Measurements from ENCODE around the gene PHF23. TPM values are rescaled to one million over a fixed set of nuclear protein-coding genes. Genes with fewer than 3 reads are reported as not detected.

PHF23 gene
- total and polyA plus RNA-seq, 2 of the 4 experiments (the other 2 are of a cell fraction): 44.8 to 58.5 TPM

DNA sequence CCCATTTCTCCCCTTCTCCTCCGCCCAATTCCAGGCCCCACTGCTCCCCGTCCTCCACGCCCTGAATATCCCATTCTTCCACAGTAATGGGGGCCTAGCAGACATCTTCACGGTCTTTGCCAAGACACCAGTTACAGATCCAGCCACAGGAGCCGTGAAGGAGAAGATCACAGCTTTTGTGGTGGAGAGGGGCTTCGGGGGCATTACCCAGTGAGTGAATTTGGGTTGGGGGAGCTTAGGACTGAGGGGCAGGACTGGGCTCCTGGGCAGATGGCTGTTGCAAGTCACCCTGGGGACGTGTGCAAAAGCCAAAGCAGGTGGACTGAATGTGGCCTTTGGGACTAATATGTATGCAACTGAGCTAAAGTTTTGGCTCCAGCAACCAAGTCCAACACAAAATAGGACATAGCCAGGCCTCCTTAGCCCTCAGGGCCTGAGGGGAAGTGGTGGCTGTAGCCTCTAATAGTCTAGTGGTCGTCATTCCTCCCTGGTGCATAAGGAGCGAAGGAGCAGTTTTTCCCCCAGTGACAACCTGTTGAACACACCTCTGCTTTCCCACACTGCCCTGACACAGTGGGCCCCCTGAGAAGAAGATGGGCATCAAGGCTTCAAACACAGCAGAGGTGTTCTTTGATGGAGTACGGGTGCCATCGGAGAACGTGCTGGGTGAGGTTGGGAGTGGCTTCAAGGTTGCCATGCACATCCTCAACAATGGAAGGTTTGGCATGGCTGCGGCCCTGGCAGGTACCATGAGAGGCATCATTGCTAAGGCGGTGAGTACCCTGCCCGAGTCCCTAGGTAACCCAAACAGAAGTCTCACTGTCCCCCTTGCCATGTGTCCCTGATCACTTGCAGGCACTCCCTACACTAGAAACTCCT lies 16.9 kb downstream of the PHF23 start (continued):
- no peak for TF ChIP-seq POLR2A (IDR thresholded peaks at IDR 0.05; ENCODE audit: low read depth, low read length)
- no peak for TF ChIP-seq MAFK (IDR thresholded peaks at IDR 0.05; ENCODE audit: low read depth, low read length)

DNA sequence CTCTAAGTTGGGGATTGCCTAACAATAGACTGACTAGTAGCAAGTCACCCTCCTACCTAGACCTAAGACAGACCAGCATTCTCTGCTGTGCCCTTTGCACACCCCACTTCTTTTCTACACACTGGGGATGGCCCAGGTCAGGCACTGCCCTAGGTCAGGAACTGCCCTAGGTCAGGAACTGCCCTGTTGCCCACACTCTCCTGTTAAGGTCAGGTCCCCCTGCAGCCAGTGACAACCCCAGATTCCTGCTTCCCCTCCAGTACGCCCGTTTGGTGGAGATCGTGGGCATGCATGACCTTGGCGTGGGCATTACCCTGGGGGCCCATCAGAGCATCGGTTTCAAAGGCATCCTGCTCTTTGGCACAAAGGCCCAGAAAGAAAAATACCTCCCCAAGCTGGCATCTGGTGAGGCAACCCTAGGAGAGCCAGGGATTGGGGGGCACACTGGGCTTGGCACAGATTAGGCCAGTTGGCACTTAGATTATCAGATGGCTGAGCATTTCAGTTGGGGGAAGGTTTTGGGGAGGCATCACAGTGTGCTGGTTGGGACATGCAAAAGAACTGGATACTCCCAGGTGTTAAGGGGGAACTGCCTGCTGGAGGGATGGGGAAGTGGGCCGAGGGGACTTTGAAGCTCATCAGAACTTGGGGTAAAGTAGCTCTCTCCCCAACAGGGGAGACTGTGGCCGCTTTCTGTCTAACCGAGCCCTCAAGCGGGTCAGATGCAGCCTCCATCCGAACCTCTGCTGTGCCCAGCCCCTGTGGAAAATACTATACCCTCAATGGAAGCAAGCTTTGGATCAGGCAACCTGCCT lies 17.8 kb downstream of the PHF23 start:
- WGBS, 2 experiments (ENCODE audit: extremely low coverage in 2 of 2, insufficient read length in 1 of 2): 88% methylated on average over 4 of the region's 10 CpGs; no CpG with 5 or more reads in 1 of the 2 experiments
- peak overlapping the region; percentile 85; the same call in 1 of the 2 replicates for H3K23ac ChIP-seq (ENCODE audit: low read depth, low read length)
- peak overlapping the region; percentile 72; the same call in 1 of the 2 replicates for H3K9ac ChIP-seq (ENCODE audit: low read depth, low read length)
- H4K91ac ChIP-seq (ENCODE audit: insufficient read depth, low read depth, low read length): no peak overlapping the region
- peaks cover 52% of the 10 kb centered on the region for H3K36me3 ChIP-seq (ENCODE audit: control insufficient read depth, insufficient read depth, low read length)
- peaks cover 8 to 72% of the 10 kb centered on the region in 2 experiments for H3K79me1 ChIP-seq (ENCODE audit: low read depth in 1 of 2, low read length in 2 of 2)
- in situ Hi-C loops (cut with MboI; ENCODE audit: low sequenced_read_pairs) (no loop called here), dilution Hi-C loops (cut with HindIII; ENCODE audit: low sequenced_read_pairs, unreplicated experiment) (no loop called here), intact Hi-C loops (cut with micrococcal nuclease) (loop anchor here (2.0 kb wide), 1 partner anchor 13 kb away; the partner anchor contains the start of gene DVL2)
- H2BK5ac ChIP-seq (ENCODE audit: low read depth, low read length, poor library complexity, severe bottlenecking): no peak overlapping the region
- H3K4me3 ChIP-seq (ENCODE audit: insufficient read depth, low read depth, low read length): no peak overlapping the region
- no peak for TF ChIP-seq RFX5 (IDR thresholded peaks at IDR 0.05; ENCODE audit: low read depth, low read length)
- no peak for TF ChIP-seq MXI1 (IDR thresholded peaks at IDR 0.05; ENCODE audit: borderline replicate concordance, low read depth, low read length)
- TF ChIP-seq CHD1 (IDR thresholded peaks at IDR 0.05; ENCODE audit: low read depth, low read length): no peak
- TF ChIP-seq NFE2L2 (IDR thresholded peaks at IDR 0.05; ENCODE audit: low read depth, low read length): no peak
- no peak for TF ChIP-seq POLR2A (IDR thresholded peaks at IDR 0.05; ENCODE audit: low read depth, low read length)
- no peak overlapping the region for H4K5ac ChIP-seq (ENCODE audit: low read depth, low read length)
- H2AK9ac ChIP-seq (replicated peaks; ENCODE audit: low read depth, low read length, poor library complexity): peak overlapping the region; percentile 93
- H3K4me2 ChIP-seq (ENCODE audit: low read depth, low read length): peak overlapping the region; percentile 81
- peaks cover 35% of the 10 kb centered on the region for H4K20me1 ChIP-seq (ENCODE audit: insufficient read depth, low read length)
- H3K27me3 ChIP-seq (ENCODE audit: control insufficient read depth, insufficient read depth, low read length): no peaks in the 10 kb centered on the region
- no peaks in the 10 kb centered on the region for H3K9me3 ChIP-seq (ENCODE audit: control insufficient read depth, insufficient read depth, low read length)
- H3K56ac ChIP-seq (ENCODE audit: extremely low read depth, insufficient read depth, low read length): no peak overlapping the region
- ATAC-seq (ENCODE audit: low read depth) (no peak), DNase-seq (no peak)
- H3K27ac ChIP-seq (ENCODE audit: insufficient read depth, low read length): no peak overlapping the region
- ChIA-PET CTCF (interaction anchor here (1.0 kb wide), 1 partner anchor 75 kb away, joined by 4 read pairs; no protein-coding TSS in a partner anchor), POLR2A (ENCODE audit: unreplicated experiment) (interaction anchor here (1.4 to 1.5 kb wide), 2 partner anchors 13 to 21 kb away, joined by 3 to 4 read pairs; partner anchors contain the start of genes DVL2 and GABARAP)
- H3K9me1 ChIP-seq (ENCODE audit: insufficient read depth, low read length): peaks cover 13% of the 10 kb centered on the region; the same call in 1 of the 2 replicates
- H2BK20ac ChIP-seq (ENCODE audit: low read depth, low read length): no peak overlapping the region
- H3K18ac ChIP-seq (ENCODE audit: low read depth, low read length): no peak overlapping the region
- no peak overlapping the region for H2BK15ac ChIP-seq (ENCODE audit: low read depth, low read length)
- peak overlapping the region; percentile 11; the same call in 1 of the 2 replicates for H3K4ac ChIP-seq (ENCODE audit: low read depth, low read length)
- no TSS peak for BruUV-seq (replicated peaks)
- no peak overlapping the region for H3K14ac ChIP-seq (replicated peaks; ENCODE audit: low read depth, low read length)
- peaks cover 14% of the 10 kb centered on the region for H3K4me1 ChIP-seq (ENCODE audit: control insufficient read depth, insufficient read depth, low read length)
- H2BK120ac ChIP-seq (ENCODE audit: low read depth, low read length): no peak overlapping the region
- peak overlapping the region; percentile 45 for H2AFZ ChIP-seq (replicated peaks; ENCODE audit: low read length, poor library complexity)
- H4K8ac ChIP-seq (ENCODE audit: low read depth in 2 of 2, low read length in 2 of 2): peak overlapping the region in 1 of 2 experiments; percentile 38; a peak in 1 of 4 replicates
- no peak overlapping the region; the same call in 1 of the 2 replicates for H2AK5ac ChIP-seq (ENCODE audit: low read depth, low read length)

All from IMR-90 (cell line).